Ascending aorta (tissue), 2 donors: ENCODE results near the gene ZMIZ1. TPM values are rescaled to one million over a fixed set of nuclear protein-coding genes. Genes with fewer than 3 reads are reported as not detected.
A peak's percentile ranks its signal among the peaks of the same experiment; 100 is the strongest.

Source experiments
- DNase-seq, 2 donors: peaks; one replicate each; pipeline ENCODE4 v3.0.0-alpha.2; 2019; ENCODE audit warnings: low spot score in 2 of 2
- H3K27ac ChIP-seq, 2 donors: fragments of 200-600 bp; sonication (generic); one replicate each; pipeline ENCODE4 v1.5.1; 2016 to 2017; ENCODE audit warnings: mild to moderate bottlenecking in 1 of 2
- H3K27me3 ChIP-seq: fragments of 200-600 bp; sonication (generic); one replicate; pipeline ENCODE4 v1.5.1; 2017
- H3K36me3 ChIP-seq, 2 donors: fragments of 200-600 bp; sonication (generic); one replicate each; pipeline ENCODE4 v1.5.1; 2016
- H3K4me1 ChIP-seq, 2 donors: fragments of 200-600 bp; sonication (generic); one replicate each; pipeline ENCODE4 v1.5.1; 2016 to 2017; ENCODE audit warnings: mild to moderate bottlenecking in 1 of 2
- H3K4me3 ChIP-seq, 2 donors: fragments of 200-600 bp; sonication (generic); one replicate each; pipeline ENCODE4 v1.5.1; 2016 to 2017; ENCODE audit warnings: mild to moderate bottlenecking in 1 of 2
- H3K9me3 ChIP-seq, 2 donors: fragments of 200-600 bp; sonication (generic); one replicate each; pipeline ENCODE4 v1.5.1; 2016
- intact Hi-C: fragments of 100-400 bp; cut with DNase I; formaldehyde crosslinking; loops from one replicate; pipeline ENCODE4 v1.15.1; 2023
- total RNA-seq: library from RNA; depleted of rRNA; stranded (reverse); fragments of >200 nt; gene quantifications from one replicate; pipeline ENCODE4 v1.1.0, GENCODE V29; 2016
- TF ChIP-seq, protein P1 (sequence below), 3 experiments: fragments of 200-600 bp in 2 of 3; fragments of 450-650 bp in 1 of 3; sonication (generic) in 2 of 3; IDR thresholded peaks; one replicate each; pipeline ENCODE4 v1.5.1; 2016 to 2019; ENCODE audit warnings: antibody characterized with exemption in 3 of 3, mild to moderate bottlenecking in 1 of 3, moderate library complexity in 1 of 3

Gene ZMIZ1
- total RNA-seq, 1 donor from 2014 or later: 96.2 TPM

DNA sequence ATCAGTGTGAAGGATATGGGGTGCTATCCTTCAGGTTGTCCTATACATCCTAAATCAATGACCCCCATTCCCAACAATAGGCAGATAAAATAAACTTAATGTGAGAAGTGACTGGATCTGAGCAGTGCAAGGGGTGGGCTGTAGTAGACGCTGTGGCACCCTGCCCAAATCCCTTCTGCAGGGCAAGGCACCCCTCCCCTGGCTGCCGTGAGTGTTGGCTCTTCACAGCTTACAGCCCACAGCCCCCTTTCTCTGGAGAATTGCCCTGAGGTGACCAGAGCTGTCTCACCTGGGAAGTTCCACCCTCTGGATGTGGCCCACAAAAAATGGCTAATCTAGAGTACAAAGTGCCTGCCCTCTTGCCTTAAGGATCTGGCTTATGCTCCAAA is 252.7 kb downstream of the ZMIZ1 start:
- intact Hi-C loops: no loop called here
- Histone ChIP-seq H3K27ac (no peak overlapping the region), H3K4me1 (peaks cover 0 to 3% of the 10 kb centered on the region in 2 donors), H3K36me3 (no peaks in the 10 kb centered on the region), H3K27me3 (no peaks in the 10 kb centered on the region), H3K9me3 (no peaks in the 10 kb centered on the region), H3K4me3 (no peak overlapping the region)
- TF ChIP-seq, protein P1, sequence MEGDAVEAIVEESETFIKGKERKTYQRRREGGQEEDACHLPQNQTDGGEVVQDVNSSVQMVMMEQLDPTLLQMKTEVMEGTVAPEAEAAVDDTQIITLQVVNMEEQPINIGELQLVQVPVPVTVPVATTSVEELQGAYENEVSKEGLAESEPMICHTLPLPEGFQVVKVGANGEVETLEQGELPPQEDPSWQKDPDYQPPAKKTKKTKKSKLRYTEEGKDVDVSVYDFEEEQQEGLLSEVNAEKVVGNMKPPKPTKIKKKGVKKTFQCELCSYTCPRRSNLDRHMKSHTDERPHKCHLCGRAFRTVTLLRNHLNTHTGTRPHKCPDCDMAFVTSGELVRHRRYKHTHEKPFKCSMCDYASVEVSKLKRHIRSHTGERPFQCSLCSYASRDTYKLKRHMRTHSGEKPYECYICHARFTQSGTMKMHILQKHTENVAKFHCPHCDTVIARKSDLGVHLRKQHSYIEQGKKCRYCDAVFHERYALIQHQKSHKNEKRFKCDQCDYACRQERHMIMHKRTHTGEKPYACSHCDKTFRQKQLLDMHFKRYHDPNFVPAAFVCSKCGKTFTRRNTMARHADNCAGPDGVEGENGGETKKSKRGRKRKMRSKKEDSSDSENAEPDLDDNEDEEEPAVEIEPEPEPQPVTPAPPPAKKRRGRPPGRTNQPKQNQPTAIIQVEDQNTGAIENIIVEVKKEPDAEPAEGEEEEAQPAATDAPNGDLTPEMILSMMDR (IDR thresholded peaks at IDR 0.05): no peak
- DNase-seq: no peak

DNA sequence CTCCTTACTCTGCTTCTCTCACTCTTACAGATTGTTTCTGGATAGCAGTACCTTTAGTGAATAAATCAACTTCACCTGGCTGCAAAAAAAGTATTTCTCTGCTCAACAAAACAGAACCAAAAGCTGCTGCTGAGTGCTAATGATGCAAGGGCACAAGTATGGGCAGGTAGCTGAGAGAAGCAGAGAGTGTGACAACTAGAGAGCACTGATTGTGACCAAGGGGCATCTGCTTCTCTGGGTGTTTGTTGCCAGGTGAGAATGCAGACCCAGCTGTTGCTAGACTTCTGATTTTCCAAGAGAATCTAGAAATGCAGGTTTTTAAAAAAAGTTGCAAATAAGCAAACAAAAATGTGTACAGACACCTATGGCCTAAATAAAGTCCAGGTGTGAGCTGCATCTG is 253.2 kb downstream of the ZMIZ1 start:
- TF ChIP-seq, protein P1 (IDR thresholded peaks at IDR 0.05): no peak
- intact Hi-C loops: no loop called here
- Histone ChIP-seq H3K4me3 (no peak overlapping the region), H3K27me3 (no peaks in the 10 kb centered on the region), H3K4me1 (peaks cover 0 to 3% of the 10 kb centered on the region in 2 donors), H3K27ac (no peak overlapping the region), H3K36me3 (no peaks in the 10 kb centered on the region), H3K9me3 (no peaks in the 10 kb centered on the region)
- no peak for DNase-seq

DNA sequence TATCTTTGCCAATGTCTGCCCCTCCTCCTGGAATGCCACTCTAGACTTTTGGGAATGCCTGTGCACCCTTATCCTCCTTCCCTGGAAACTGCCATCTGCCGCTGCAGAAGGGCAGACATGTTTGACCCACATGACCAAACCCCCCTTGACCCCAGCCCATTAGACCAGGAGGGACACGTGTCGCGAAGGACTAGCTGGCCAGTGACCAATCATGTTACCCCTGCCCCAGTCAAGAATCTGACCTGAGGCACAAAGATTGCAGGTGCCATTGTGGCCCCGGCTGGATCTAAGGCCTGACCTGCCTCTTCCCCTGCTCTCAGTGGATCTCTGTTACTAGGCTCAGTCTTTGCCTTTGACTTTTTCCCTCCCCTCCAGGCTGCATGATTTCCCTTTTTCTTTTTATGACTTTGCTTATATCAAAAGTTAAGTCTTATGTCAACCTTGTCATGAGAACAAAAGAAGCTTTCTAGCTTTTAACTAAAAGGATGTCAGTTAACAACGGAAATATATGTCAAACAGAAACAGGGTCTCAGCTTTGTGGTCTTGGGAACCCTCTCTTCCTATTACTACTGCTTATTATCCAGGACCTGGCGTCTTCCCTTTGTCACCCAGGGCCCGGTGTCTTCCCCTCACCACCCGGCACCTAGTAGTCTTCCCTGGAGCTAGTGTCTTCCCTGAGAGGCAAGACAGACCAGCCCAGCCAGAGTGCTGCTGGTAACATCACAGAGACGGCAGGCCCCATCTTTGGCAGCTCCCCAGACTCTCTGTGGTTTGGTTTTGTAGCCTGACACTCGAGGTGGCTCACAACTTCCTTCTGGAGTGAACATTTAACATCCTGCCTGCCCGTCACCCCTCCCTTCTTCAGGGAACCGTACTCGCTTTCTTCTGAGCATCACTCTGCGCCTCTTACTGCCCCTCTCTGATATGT is 254.1 kb downstream of the ZMIZ1 start:
- Histone ChIP-seq H3K36me3 (no peaks in the 10 kb centered on the region), H3K27ac (no peak overlapping the region), H3K4me1 (no peaks in the 10 kb centered on the region), H3K9me3 (no peaks in the 10 kb centered on the region), H3K27me3 (no peaks in the 10 kb centered on the region), H3K4me3 (no peak overlapping the region)
- peak; percentile 41 to 84 for DNase-seq
- TF ChIP-seq, protein P1 (IDR thresholded peaks at IDR 0.05): no peak
- intact Hi-C loops: no loop called here

DNA sequence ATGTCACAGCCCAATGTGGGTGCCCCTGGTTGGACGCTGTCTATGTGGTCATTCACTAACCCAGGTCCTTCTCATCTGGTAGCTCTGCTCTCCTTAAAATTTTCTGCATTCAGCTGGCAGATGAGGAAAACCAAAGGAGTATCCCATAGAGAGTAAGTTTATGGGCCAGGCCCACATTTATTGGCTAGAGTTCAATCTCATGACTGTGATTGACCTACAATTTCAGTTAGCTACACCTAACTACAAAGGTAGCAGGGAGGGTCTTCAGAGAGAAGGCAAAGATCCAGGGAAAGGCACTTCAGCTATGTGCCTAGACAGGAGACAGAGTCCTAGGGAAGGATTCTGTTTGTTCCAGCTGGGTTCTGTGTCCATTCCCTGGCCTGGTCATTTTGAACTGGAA is 254.8 kb downstream of the ZMIZ1 start:
- no peaks in the 10 kb centered on the region for H3K36me3 ChIP-seq
- H3K9me3 ChIP-seq: no peaks in the 10 kb centered on the region
- H3K27ac ChIP-seq: no peak overlapping the region
- H3K4me3 ChIP-seq: no peak overlapping the region
- no peaks in the 10 kb centered on the region for H3K4me1 ChIP-seq
- TF ChIP-seq, protein P1 (IDR thresholded peaks at IDR 0.05): no peak
- no peak for DNase-seq
- intact Hi-C loops: no loop called here
- no peaks in the 10 kb centered on the region for H3K27me3 ChIP-seq

DNA sequence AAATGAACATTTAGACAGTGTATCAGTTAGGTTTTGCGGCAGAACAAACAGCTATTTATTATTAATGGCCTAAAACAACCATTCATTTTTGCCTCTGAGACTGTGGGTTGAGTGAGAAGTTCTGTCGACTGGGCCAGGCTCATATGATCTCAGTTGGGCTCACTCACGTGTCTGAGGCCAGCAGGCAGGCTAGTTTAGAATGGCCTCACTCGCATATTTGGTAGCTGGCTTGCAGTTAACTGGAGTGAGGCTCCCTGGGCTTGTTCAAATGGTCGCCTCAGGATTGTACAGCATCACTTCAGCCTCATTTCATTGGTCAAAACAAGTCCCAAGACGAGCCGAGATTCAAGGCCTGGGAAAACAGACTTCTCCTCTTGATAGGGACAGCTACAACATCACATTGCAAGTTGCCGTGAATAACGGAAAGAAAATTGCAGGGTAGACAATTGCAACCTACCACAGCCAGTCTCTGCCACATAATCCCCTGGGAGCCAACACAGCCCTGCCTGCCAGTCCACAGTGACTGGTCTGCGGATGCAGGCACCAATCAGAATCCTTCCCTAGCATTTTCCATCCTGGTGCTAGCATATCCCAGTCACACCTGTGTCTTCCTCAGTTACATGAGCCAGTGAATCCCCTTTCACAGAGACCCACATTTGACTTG is 255.4 kb downstream of the ZMIZ1 start:
- Histone ChIP-seq H3K4me1 (no peaks in the 10 kb centered on the region), H3K9me3 (no peaks in the 10 kb centered on the region), H3K4me3 (no peak overlapping the region), H3K27ac (no peak overlapping the region), H3K27me3 (no peaks in the 10 kb centered on the region), H3K36me3 (no peaks in the 10 kb centered on the region)
- intact Hi-C loops: no loop called here
- DNase-seq: no peak
- TF ChIP-seq, protein P1 (IDR thresholded peaks at IDR 0.05): no peak
